GM12878 (cell line): ENCODE measurements around the gene MPP2. TPM values are rescaled to one million over a fixed set of nuclear protein-coding genes. Genes with fewer than 3 reads are reported as not detected.

ENCODE experiments used
- HDGF ChIP-seq: fragments of 450-650 bp; IDR thresholded peaks from 2 replicates; pipeline ENCODE4 v1.6.1; 2016; ENCODE audit warnings: antibody characterized with exemption
- NFYB ChIP-seq: IDR thresholded peaks from 2 replicates; pipeline ENCODE4 v1.6.1; 2011; ENCODE audit warnings: low read depth, mild to moderate bottlenecking, low read length, improper control_type of control experiment, moderate library complexity; ENCODE audit not compliant: insufficient read depth
- STAT3 ChIP-seq: IDR thresholded peaks from 2 replicates; pipeline ENCODE4 v1.6.1; 2011; ENCODE audit warnings: low read depth, low read length, improper control_type of control experiment
- YY1 ChIP-seq: IDR thresholded peaks from 2 replicates; pipeline ENCODE4 v1.6.1; 2011; ENCODE audit warnings: low read depth, mild to moderate bottlenecking, low read length
- ZBTB40 ChIP-seq: fragments of 450-650 bp; IDR thresholded peaks from 2 replicates; pipeline ENCODE4 v1.6.1; 2016; ENCODE audit warnings: mild to moderate bottlenecking, moderate library complexity, borderline replicate concordance
- polyA plus RNA-seq, 11 experiments: library from polyadenylated mRNA; depleted of rRNA in 4 of 11; unstranded in 6 of 11; stranded (reverse) in 5 of 11; fragments of >200 nt; fragmentation: Nextera tagmentation in 4 of 11; fragmentation: Illumina TruSeq in 1 of 11; extraction: Ambion mirVana in 4 of 11; extraction: Trizol in 1 of 11; gene quantifications; 1 replicate in 1 of 11; 2 replicates in 10 of 11; pipeline versions ENCODE4 v1.2.1 to v1.2.3, GENCODE V29; 2011 to 2016; ENCODE audit warnings: inconsistent platforms in 2 of 11, missing spikeins in 2 of 11, low read depth in 1 of 11
- total RNA-seq, 4 experiments: library from RNA; depleted of rRNA in 3 of 4; stranded (reverse); fragments of >200 nt in 3 of 4; fragmentation: Illumina TruSeq in 1 of 4; extraction: Trizol in 1 of 4; gene quantifications; 2 replicates each; pipeline versions ENCODE4 v1.2.1 to v1.2.3, GENCODE V29; 2013 to 2021
- TF ChIP-seq, protein P1 (sequence below): fragments of 450-650 bp; IDR thresholded peaks from 2 replicates; pipeline ENCODE4 v1.6.1; 2018; ENCODE audit warnings: borderline replicate concordance, mild to moderate bottlenecking; ENCODE audit not compliant: partially characterized antibody
- TF ChIP-seq, protein P2 (sequence below): IDR thresholded peaks from 2 replicates; pipeline ENCODE4 v1.6.1; 2012; ENCODE audit warnings: low read length, inconsistent platforms

Gene MPP2
- total and polyA plus RNA-seq, 10 of the 15 experiments (the other 5 are each of a cell fraction or from before 2014, with no cell fraction given): 0.02 to 0.23 (median 0.15) TPM; not detected in 2

- TF ChIP-seq NFYB: no peak
- TF ChIP-seq STAT3: no peak
- TF ChIP-seq YY1: no peak
- TF ChIP-seq ZBTB40: no peak
- TF ChIP-seq HDGF: no peak
- TF ChIP-seq, protein P1, sequence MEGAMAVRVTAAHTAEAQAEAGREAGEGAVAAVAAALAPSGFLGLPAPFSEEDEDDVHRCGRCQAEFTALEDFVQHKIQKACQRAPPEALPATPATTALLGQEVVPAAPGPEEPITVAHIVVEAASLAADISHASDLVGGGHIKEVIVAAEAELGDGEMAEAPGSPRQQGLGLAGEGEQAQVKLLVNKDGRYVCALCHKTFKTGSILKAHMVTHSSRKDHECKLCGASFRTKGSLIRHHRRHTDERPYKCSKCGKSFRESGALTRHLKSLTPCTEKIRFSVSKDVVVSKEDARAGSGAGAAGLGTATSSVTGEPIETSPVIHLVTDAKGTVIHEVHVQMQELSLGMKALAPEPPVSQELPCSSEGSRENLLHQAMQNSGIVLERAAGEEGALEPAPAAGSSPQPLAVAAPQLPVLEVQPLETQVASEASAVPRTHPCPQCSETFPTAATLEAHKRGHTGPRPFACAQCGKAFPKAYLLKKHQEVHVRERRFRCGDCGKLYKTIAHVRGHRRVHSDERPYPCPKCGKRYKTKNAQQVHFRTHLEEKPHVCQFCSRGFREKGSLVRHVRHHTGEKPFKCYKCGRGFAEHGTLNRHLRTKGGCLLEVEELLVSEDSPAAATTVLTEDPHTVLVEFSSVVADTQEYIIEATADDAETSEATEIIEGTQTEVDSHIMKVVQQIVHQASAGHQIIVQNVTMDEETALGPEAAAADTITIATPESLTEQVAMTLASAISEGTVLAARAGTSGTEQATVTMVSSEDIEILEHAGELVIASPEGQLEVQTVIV: no peak
- TF ChIP-seq, protein P2, sequence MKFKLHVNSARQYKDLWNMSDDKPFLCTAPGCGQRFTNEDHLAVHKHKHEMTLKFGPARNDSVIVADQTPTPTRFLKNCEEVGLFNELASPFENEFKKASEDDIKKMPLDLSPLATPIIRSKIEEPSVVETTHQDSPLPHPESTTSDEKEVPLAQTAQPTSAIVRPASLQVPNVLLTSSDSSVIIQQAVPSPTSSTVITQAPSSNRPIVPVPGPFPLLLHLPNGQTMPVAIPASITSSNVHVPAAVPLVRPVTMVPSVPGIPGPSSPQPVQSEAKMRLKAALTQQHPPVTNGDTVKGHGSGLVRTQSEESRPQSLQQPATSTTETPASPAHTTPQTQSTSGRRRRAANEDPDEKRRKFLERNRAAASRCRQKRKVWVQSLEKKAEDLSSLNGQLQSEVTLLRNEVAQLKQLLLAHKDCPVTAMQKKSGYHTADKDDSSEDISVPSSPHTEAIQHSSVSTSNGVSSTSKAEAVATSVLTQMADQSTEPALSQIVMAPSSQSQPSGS: no peak
These were observed 15.3 kb downstream of the MPP2 start (continued) for GRCh38 chr17:43891851-43892646.
